Effector memory CD4-positive, alpha-beta T cell (primary cell): ENCODE data around the gene LGALS3BP.
"Not testable (repeated sequence)": the region's sequence is repeated elsewhere in the genome, so short reads cannot be mapped to it uniquely, and the experiment has no call there.

Experiments used
- DNase-seq, 3 donors: peaks; one replicate each; pipeline ENCODE4 v3.0.0-alpha.2; 2020
- H3K27ac ChIP-seq: 2 replicates; pipeline ENCODE4 v1.7.0; 2013; ENCODE audit warnings: mild to moderate bottlenecking, low read length, moderate library complexity; ENCODE audit not compliant: insufficient read depth, poor library complexity, severe bottlenecking
- H3K27me3 ChIP-seq: replicated peaks from 2 replicates; pipeline ENCODE4 v1.7.0; 2013; ENCODE audit warnings: mild to moderate bottlenecking, low read length; ENCODE audit not compliant: insufficient read depth, control insufficient read depth, poor library complexity, severe bottlenecking
- H3K36me3 ChIP-seq: 2 replicates; pipeline ENCODE4 v1.7.0; 2013; ENCODE audit warnings: mild to moderate bottlenecking, low read length, moderate library complexity; ENCODE audit not compliant: control insufficient read depth, insufficient read depth
- H3K4me1 ChIP-seq: 2 replicates; pipeline ENCODE4 v1.7.0; 2013; ENCODE audit warnings: low read length, mild to moderate bottlenecking; ENCODE audit not compliant: control insufficient read depth, insufficient read depth, poor library complexity, severe bottlenecking
- H3K4me3 ChIP-seq: 2 replicates; pipeline ENCODE4 v1.7.0; 2013; ENCODE audit warnings: low read length, low read depth, mild to moderate bottlenecking; ENCODE audit not compliant: insufficient read depth, poor library complexity, severe bottlenecking
- H3K9me3 ChIP-seq: 2 replicates; pipeline ENCODE4 v1.7.0; 2013; ENCODE audit warnings: mild to moderate bottlenecking, low read length, moderate library complexity; ENCODE audit not compliant: control insufficient read depth

The LGALS3BP gene

GRCh38 chr17:79023180-79023705 lies 43.5 kb upstream of the LGALS3BP start:
- peak overlapping the region; percentile 67 for H3K4me3 ChIP-seq
- H3K36me3 ChIP-seq, result no peaks in the 10 kb centered on the region
- no peak overlapping the region for H3K27ac ChIP-seq
- peaks cover 13% of the 10 kb centered on the region for H3K4me1 ChIP-seq
- no peaks in the 10 kb centered on the region for H3K9me3 ChIP-seq
- peaks cover 10% of the 10 kb centered on the region for H3K27me3 ChIP-seq
- DNase-seq, result no peak

GRCh38 chr17:79022507-79022991 lies 42.8 kb upstream of the LGALS3BP start:
- DNase-seq, result no peak
- no peaks in the 10 kb centered on the region for H3K36me3 ChIP-seq
- H3K27ac ChIP-seq, result no peak overlapping the region
- no peak overlapping the region for H3K4me3 ChIP-seq
- peaks cover 6% of the 10 kb centered on the region for H3K27me3 ChIP-seq
- peaks cover 13% of the 10 kb centered on the region for H3K4me1 ChIP-seq
- no peaks in the 10 kb centered on the region for H3K9me3 ChIP-seq

- not testable (repeated sequence) for H3K9me3 ChIP-seq
Observed at GRCh38 chr17:79021929-79022328, 42.2 kb upstream of the LGALS3BP start.

GRCh38 chr17:79020631-79021301 lies 41.0 kb upstream of the LGALS3BP start:
- Histone ChIP-seq H3K36me3 (no peaks in the 10 kb centered on the region), H3K9me3 (no peaks in the 10 kb centered on the region), H3K27ac (no peak overlapping the region), H3K27me3 (no peaks in the 10 kb centered on the region), H3K4me3 (no peak overlapping the region), H3K4me1 (peaks cover 13% of the 10 kb centered on the region)
- DNase-seq, result no peak

More at GRCh38 chr17:79021929-79022328, 42.2 kb upstream of the LGALS3BP start:
- not testable (repeated sequence) for DNase-seq, H3K36me3 ChIP-seq, H3K4me3 ChIP-seq, H3K27me3 ChIP-seq, H3K27ac ChIP-seq
- H3K4me1 ChIP-seq, result peaks cover 13% of the 10 kb centered on the region

GRCh38 chr17:79019632-79020584 lies 40.2 kb upstream of the LGALS3BP start:
- H3K4me3 ChIP-seq, result no peak overlapping the region
- no peaks in the 10 kb centered on the region for H3K27me3 ChIP-seq
- no peak overlapping the region for H3K27ac ChIP-seq
- H3K9me3 ChIP-seq, result no peaks in the 10 kb centered on the region
- peak in 2 of 3 donors; percentile 20 to 31 for DNase-seq
- H3K36me3 ChIP-seq, result no peaks in the 10 kb centered on the region
- H3K4me1 ChIP-seq, result peaks cover 12% of the 10 kb centered on the region

GRCh38 chr17:79019261-79019631 lies 39.5 kb upstream of the LGALS3BP start:
- Histone ChIP-seq H3K27ac (no peak overlapping the region), H3K36me3 (no peaks in the 10 kb centered on the region), H3K4me3 (no peak overlapping the region), H3K4me1 (peaks cover 6% of the 10 kb centered on the region), H3K9me3 (no peaks in the 10 kb centered on the region), H3K27me3 (no peaks in the 10 kb centered on the region)
- no peak for DNase-seq

GRCh38 chr17:79018370-79018695 lies 38.6 kb upstream of the LGALS3BP start:
- DNase-seq, result no peak
- Histone ChIP-seq H3K27ac (no peak overlapping the region), H3K4me1 (no peaks in the 10 kb centered on the region), H3K27me3 (no peaks in the 10 kb centered on the region), H3K9me3 (no peaks in the 10 kb centered on the region), H3K36me3 (no peaks in the 10 kb centered on the region), H3K4me3 (no peak overlapping the region)

GRCh38 chr17:79017546-79018369 lies 38.0 kb upstream of the LGALS3BP start:
- no peaks in the 10 kb centered on the region for H3K27me3 ChIP-seq
- H3K9me3 ChIP-seq, result no peaks in the 10 kb centered on the region
- H3K4me1 ChIP-seq, result no peaks in the 10 kb centered on the region
- no peak overlapping the region for H3K27ac ChIP-seq
- H3K36me3 ChIP-seq, result no peaks in the 10 kb centered on the region
- no peak for DNase-seq
- no peak overlapping the region for H3K4me3 ChIP-seq

GRCh38 chr17:79014158-79014758 lies 34.5 kb upstream of the LGALS3BP start:
- no peaks in the 10 kb centered on the region for H3K9me3 ChIP-seq
- H3K27ac ChIP-seq, result no peak overlapping the region
- peaks cover 5% of the 10 kb centered on the region for H3K4me1 ChIP-seq

More at GRCh38 chr17:79014158-79014758, 34.5 kb upstream of the LGALS3BP start:
- H3K36me3 ChIP-seq, result no peaks in the 10 kb centered on the region
- no peaks in the 10 kb centered on the region for H3K27me3 ChIP-seq
- DNase-seq, result no peak
- no peak overlapping the region for H3K4me3 ChIP-seq
